Esophagus squamous epithelium (tissue), 4 donors: ENCODE measurements around the gene RTEL1.

Experiments
- POLR2A ChIP-seq, 4 donors: fragments of 450-650 bp; IDR thresholded peaks; one replicate each; pipeline ENCODE4 v1.6.1; 2017; ENCODE audit warnings: antibody characterized with exemption in 4 of 4, mild to moderate bottlenecking in 4 of 4, moderate library complexity in 3 of 4
- TF ChIP-seq, protein P1 (sequence below), 6 experiments: fragments of 450-650 bp in 4 of 6; fragments of 200-600 bp in 2 of 6; sonication (generic) in 2 of 6; IDR thresholded peaks; one replicate each; pipeline ENCODE4 v1.5.1; 2016 to 2019; ENCODE audit warnings: antibody characterized with exemption in 6 of 6, mild to moderate bottlenecking in 4 of 6, moderate library complexity in 4 of 6

DNA sequence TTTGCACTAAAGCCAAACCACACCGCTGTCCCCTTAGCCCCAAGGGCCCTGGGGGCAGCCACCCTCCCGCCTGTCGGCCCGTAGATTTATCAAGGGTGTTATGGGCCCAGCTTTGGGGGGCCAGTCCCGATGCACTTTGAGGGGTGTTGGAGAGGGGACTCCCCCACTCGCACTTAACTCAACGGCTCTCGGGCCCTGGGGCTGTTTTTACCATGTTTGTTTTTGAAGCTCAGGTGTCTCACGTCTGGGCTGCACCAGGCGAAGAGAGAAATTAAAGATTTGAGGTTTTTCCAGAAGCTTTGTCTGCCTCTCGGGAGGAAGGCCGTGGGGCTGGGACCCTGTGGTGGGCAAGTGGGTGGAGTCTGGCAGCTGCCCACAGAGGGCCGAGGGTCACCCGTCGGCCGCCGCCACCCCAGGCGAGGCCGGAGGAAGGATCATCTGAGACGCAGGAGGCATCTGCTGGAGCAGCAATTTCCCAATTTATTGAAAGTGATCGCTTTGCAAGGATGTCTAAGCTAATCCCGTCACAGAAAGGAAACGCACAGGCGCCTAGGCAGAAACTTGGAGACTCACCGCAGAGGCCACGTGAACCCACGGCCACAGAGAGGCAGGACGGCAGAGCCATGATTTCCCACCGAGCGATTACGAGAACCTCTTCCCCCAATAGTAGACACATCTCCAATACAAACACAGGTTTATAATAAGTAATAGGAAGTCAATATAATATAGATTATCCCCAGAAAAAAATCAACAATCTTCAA is 85.3 kb downstream of the RTEL1 start:
- TF ChIP-seq, protein P1, sequence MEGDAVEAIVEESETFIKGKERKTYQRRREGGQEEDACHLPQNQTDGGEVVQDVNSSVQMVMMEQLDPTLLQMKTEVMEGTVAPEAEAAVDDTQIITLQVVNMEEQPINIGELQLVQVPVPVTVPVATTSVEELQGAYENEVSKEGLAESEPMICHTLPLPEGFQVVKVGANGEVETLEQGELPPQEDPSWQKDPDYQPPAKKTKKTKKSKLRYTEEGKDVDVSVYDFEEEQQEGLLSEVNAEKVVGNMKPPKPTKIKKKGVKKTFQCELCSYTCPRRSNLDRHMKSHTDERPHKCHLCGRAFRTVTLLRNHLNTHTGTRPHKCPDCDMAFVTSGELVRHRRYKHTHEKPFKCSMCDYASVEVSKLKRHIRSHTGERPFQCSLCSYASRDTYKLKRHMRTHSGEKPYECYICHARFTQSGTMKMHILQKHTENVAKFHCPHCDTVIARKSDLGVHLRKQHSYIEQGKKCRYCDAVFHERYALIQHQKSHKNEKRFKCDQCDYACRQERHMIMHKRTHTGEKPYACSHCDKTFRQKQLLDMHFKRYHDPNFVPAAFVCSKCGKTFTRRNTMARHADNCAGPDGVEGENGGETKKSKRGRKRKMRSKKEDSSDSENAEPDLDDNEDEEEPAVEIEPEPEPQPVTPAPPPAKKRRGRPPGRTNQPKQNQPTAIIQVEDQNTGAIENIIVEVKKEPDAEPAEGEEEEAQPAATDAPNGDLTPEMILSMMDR (IDR thresholded peaks at IDR 0.05): no peak
- no peak for TF ChIP-seq POLR2A (IDR thresholded peaks at IDR 0.05)
